IMR-90 (cell line): ENCODE data around the gene ATP2B2. TPM values are rescaled to one million over a fixed set of nuclear protein-coding genes. Genes with fewer than 3 reads are reported as not detected.

Experiments
- ATAC-seq: fragments of 200-7000 bp; cut with Tn5 transposase; 2 replicates; pipeline ENCODE4 v1.9.1; 2020; ENCODE audit warnings: low read depth, mild to moderate bottlenecking, moderate library complexity
- BruUV-seq: library from RNA; stranded (reverse); fragments of 400-500 nt; replicated peaks from 2 replicates; lab custom pipeline; 2021; lab: Mats Ljungman, UMichigan
- CTCF ChIA-PET: fragments of 300-600 bp; formaldehyde crosslinking; extraction: SDS; loops from one replicate; lab custom pipeline; 2021; ENCODE audit warnings: antibody characterized with exemption; lab: Yijun Ruan, JAX
- POLR2A ChIA-PET: fragments of 300-600 bp; sonication (Branson Sonifier 250); formaldehyde crosslinking; loops from one replicate; lab custom pipeline; 2022; ENCODE audit warnings: antibody characterized with exemption; ENCODE audit not compliant: unreplicated experiment; lab: Charles Lee
- DNase-seq: peaks from one replicate; pipeline ENCODE4 v3.0.0; 2013
- H2AFZ ChIP-seq: replicated peaks from 2 replicates; pipeline ENCODE3; 2013; ENCODE audit warnings: low read length, mild to moderate bottlenecking; ENCODE audit not compliant: poor library complexity
- H2AK5ac ChIP-seq: 2 replicates; pipeline ENCODE4 v1.6.1; 2013; ENCODE audit warnings: low read depth, low read length, inconsistent platforms
- H2AK9ac ChIP-seq: replicated peaks from 2 replicates; pipeline ENCODE3; 2013; ENCODE audit warnings: mild to moderate bottlenecking, low read depth, low read length, moderate library complexity; ENCODE audit not compliant: poor library complexity
- H2BK120ac ChIP-seq: 2 replicates; pipeline ENCODE4 v1.6.1; 2013; ENCODE audit warnings: low read depth, low read length, inconsistent platforms
- H2BK15ac ChIP-seq: 3 replicates; pipeline ENCODE4 v1.6.1; 2013; ENCODE audit warnings: low read depth, low read length, inconsistent platforms
- H2BK20ac ChIP-seq: 2 replicates; pipeline ENCODE4 v1.6.1; 2013; ENCODE audit warnings: low read depth, mild to moderate bottlenecking, inconsistent platforms, low read length, moderate library complexity
- H2BK5ac ChIP-seq: 2 replicates; pipeline ENCODE4 v1.6.1; 2013; ENCODE audit warnings: mild to moderate bottlenecking, low read depth, low read length, inconsistent platforms; ENCODE audit not compliant: poor library complexity, severe bottlenecking
- H3K14ac ChIP-seq: replicated peaks from 2 replicates; pipeline ENCODE4 v1.6.1; 2013; ENCODE audit warnings: low read depth, low read length, inconsistent platforms
- H3K18ac ChIP-seq: 2 replicates; pipeline ENCODE4 v1.6.1; 2013; ENCODE audit warnings: low read depth, low read length, control low read depth
- H3K23ac ChIP-seq: 2 replicates; pipeline ENCODE4 v1.6.1; 2013; ENCODE audit warnings: low read depth, low read length, inconsistent platforms
- H3K27ac ChIP-seq: 2 replicates; pipeline ENCODE4 v1.5.1; 2013; ENCODE audit warnings: mild to moderate bottlenecking, control low read depth, low read length; ENCODE audit not compliant: insufficient read depth
- H3K27me3 ChIP-seq: 2 replicates; pipeline ENCODE4 v1.6.1; 2013; ENCODE audit warnings: low read length; ENCODE audit not compliant: control insufficient read depth, insufficient read depth
- H3K36me3 ChIP-seq: 2 replicates; pipeline ENCODE4 v1.6.1; 2013; ENCODE audit warnings: low read length, mixed read lengths; ENCODE audit not compliant: control insufficient read depth, insufficient read depth
- H3K4ac ChIP-seq: 2 replicates; pipeline ENCODE4 v1.6.1; 2013; ENCODE audit warnings: low read depth, low read length, inconsistent platforms
- H3K4me1 ChIP-seq: 2 replicates; pipeline ENCODE4 v1.6.1; 2013; ENCODE audit warnings: low read length, mixed read lengths; ENCODE audit not compliant: control insufficient read depth, insufficient read depth
- H3K4me2 ChIP-seq: 2 replicates; pipeline ENCODE4 v1.6.1; 2013; ENCODE audit warnings: low read depth, mild to moderate bottlenecking, control low read depth, low read length, moderate library complexity
- H3K4me3 ChIP-seq: 2 replicates; pipeline ENCODE4 v1.5.1; 2013; ENCODE audit warnings: low read depth, mild to moderate bottlenecking, control low read depth, low read length, moderate library complexity; ENCODE audit not compliant: insufficient read depth
- H3K56ac ChIP-seq: 2 replicates; pipeline ENCODE4 v1.6.1; 2013; ENCODE audit warnings: low read length, inconsistent platforms; ENCODE audit not compliant: insufficient read depth; ENCODE audit errors: extremely low read depth
- H3K79me1 ChIP-seq, 2 experiments: 2 replicates each; pipeline ENCODE4 v1.6.1; 2013; ENCODE audit warnings: low read length in 2 of 2, inconsistent platforms in 1 of 2, low read depth in 1 of 2
- H3K9ac ChIP-seq: 2 replicates; pipeline ENCODE4 v1.6.1; 2013; ENCODE audit warnings: low read depth, low read length, control low read depth
- H3K9me1 ChIP-seq: 2 replicates; pipeline ENCODE4 v1.6.1; 2013; ENCODE audit warnings: low read length, inconsistent platforms; ENCODE audit not compliant: insufficient read depth
- H3K9me3 ChIP-seq: 2 replicates; pipeline ENCODE4 v1.6.1; 2013; ENCODE audit warnings: low read length; ENCODE audit not compliant: control insufficient read depth, insufficient read depth
- H4K20me1 ChIP-seq: 2 replicates; pipeline ENCODE4 v1.6.1; 2013; ENCODE audit warnings: low read length, inconsistent platforms; ENCODE audit not compliant: insufficient read depth
- H4K5ac ChIP-seq: 2 replicates; pipeline ENCODE4 v1.6.1; 2013; ENCODE audit warnings: mild to moderate bottlenecking, low read depth, low read length, control low read depth
- H4K8ac ChIP-seq, 2 experiments: 2 replicates each; pipeline ENCODE4 v1.6.1; 2013; ENCODE audit warnings: low read depth in 2 of 2, low read length in 2 of 2, control low read depth in 1 of 2, inconsistent platforms in 1 of 2
- H4K91ac ChIP-seq: 2 replicates; pipeline ENCODE4 v1.6.1; 2013; ENCODE audit warnings: low read depth, low read length, inconsistent platforms; ENCODE audit not compliant: insufficient read depth
- BHLHE40 ChIP-seq: fragments of 150-350 bp; IDR thresholded peaks from 2 replicates; pipeline ENCODE4 v1.6.1; 2016; ENCODE audit warnings: mild to moderate bottlenecking, low read depth, low read length
- CEBPB ChIP-seq: IDR thresholded peaks from 2 replicates; pipeline ENCODE4 v1.6.1; 2012; ENCODE audit warnings: low read depth, low read length, improper control_type of control experiment
- CHD1 ChIP-seq: IDR thresholded peaks from 2 replicates; pipeline ENCODE4 v1.6.1; 2012; ENCODE audit warnings: low read depth, low read length, improper control_type of control experiment
- FOS ChIP-seq: fragments of 150-350 bp; IDR thresholded peaks from 2 replicates; pipeline ENCODE4 v1.6.1; 2016; ENCODE audit warnings: low read depth, low read length
- MAFK ChIP-seq: IDR thresholded peaks from 2 replicates; pipeline ENCODE4 v1.6.1; 2012; ENCODE audit warnings: low read depth, low read length, improper control_type of control experiment
- MAZ ChIP-seq: IDR thresholded peaks from 2 replicates; pipeline ENCODE4 v1.6.1; 2012; ENCODE audit warnings: low read depth, mild to moderate bottlenecking, low read length, improper control_type of control experiment, moderate library complexity, borderline replicate concordance
- MXI1 ChIP-seq: IDR thresholded peaks from 2 replicates; pipeline ENCODE4 v1.6.1; 2012; ENCODE audit warnings: low read depth, mild to moderate bottlenecking, low read length, moderate library complexity, borderline replicate concordance
- NFE2L2 ChIP-seq: fragments of 150-350 bp; IDR thresholded peaks from 2 replicates; pipeline ENCODE4 v1.6.1; 2016; ENCODE audit warnings: low read depth, mild to moderate bottlenecking, low read length
- RAD21 ChIP-seq: IDR thresholded peaks from 2 replicates; pipeline ENCODE4 v1.6.1; 2012; ENCODE audit warnings: low read length, improper control_type of control experiment
- RFX5 ChIP-seq: IDR thresholded peaks from 2 replicates; pipeline ENCODE4 v1.8.0; 2012; ENCODE audit warnings: low read depth, mild to moderate bottlenecking, low read length, moderate library complexity
- SMC3 ChIP-seq: fragments of 150-350 bp; IDR thresholded peaks from 2 replicates; pipeline ENCODE4 v1.6.1; 2016; ENCODE audit warnings: low read depth, mild to moderate bottlenecking, antibody characterized with exemption, low read length, moderate library complexity
- WGBS, 2 experiments: methylation state at CpG; one replicate each; pipeline versions ENCODE4 v1.1.5 to v1.1.7; 2013; ENCODE audit warnings: missing lambda C conversion rate in 2 of 2; ENCODE audit not compliant: insufficient read length in 1 of 2; ENCODE audit errors: extremely low coverage in 2 of 2; 5-methylcytosine and 5-hydroxymethylcytosine counted together
- dilution Hi-C: fragments of 300-500 bp; cut with HindIII; formaldehyde crosslinking; loops from one replicate; pipeline ENCODE4 v1.14.3; 2018; ENCODE audit warnings: low sequenced_read_pairs; ENCODE audit not compliant: unreplicated experiment
- in situ Hi-C: fragments of 300-500 bp; cut with MboI; formaldehyde crosslinking; loops from 3 replicates; pipeline ENCODE4 v1.14.3; 2019; ENCODE audit warnings: low sequenced_read_pairs, inconsistent platforms, mixed read lengths
- intact Hi-C: fragments of 100-400 bp; cut with micrococcal nuclease; formaldehyde crosslinking; loops from 2 replicates; pipeline ENCODE4 v1.10.0; 2022
- polyA plus RNA-seq, 3 experiments: library from polyadenylated mRNA; depleted of rRNA; stranded (reverse); fragments of >200 nt; gene quantifications; 2 replicates each; pipeline ENCODE4 v1.2.3, GENCODE V29; 2012; ENCODE audit warnings: low replicate concordance in 1 of 3
- total RNA-seq: library from RNA; depleted of rRNA; stranded (reverse); fragments of >200 nt; gene quantifications from 2 replicates; pipeline ENCODE4 v1.2.3, GENCODE V29; 2012
- TF ChIP-seq, protein P1 (sequence below): fragments of 150-350 bp; IDR thresholded peaks from 2 replicates; pipeline ENCODE4 v1.6.1; 2016; ENCODE audit warnings: low read depth, mild to moderate bottlenecking, low read length, moderate library complexity, borderline replicate concordance
- TF ChIP-seq, protein P2 (sequence below): fragments of 150-350 bp; IDR thresholded peaks from 2 replicates; pipeline ENCODE4 v1.6.1; 2017; ENCODE audit warnings: mild to moderate bottlenecking, antibody characterized with exemption, low read length, low read depth
- TF ChIP-seq, protein P3 (sequence below): conservative IDR thresholded peaks from 2 replicates; pipeline ENCODE4 v1.5.1; 2012; ENCODE audit warnings: mild to moderate bottlenecking, low read depth, low read length, improper control_type of control experiment

The ATP2B2 gene
- total and polyA plus RNA-seq, 2 of the 4 experiments (the other 2 are of a cell fraction), result under 0.01 to 0.02 TPM

DNA sequence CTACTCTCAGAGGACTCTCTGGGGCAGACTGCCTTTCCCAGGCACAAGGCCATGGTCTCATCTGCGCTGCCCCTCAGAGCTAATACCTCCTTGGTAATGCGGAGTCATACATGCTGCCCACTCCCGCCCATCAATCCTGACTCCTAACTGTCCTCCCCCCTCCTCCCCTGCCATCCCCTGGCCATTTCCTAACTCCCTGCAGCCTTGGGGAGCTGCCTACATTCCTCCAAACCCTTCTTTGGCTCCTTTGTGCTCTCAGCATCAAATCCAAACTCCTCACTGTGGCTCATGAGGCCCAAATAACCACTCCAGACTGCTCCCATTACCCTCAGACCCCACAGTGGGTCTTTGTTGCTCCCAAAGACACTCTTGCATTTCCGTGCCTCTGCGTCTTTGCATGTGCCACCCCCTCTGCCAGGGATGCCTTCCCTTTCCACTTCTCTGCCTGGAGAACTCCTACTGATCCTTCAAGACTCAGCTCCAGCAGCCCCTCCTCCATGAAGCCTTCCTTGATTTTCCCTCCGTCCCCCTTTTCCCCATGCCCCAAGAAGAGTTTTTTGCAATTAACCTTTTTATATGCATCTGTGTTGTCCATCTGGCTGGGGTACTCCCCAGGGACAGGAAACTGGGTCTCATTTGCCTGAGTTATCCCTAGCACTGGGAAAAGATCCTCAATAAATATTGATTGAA lies 5.5 kb upstream of the ATP2B2 start:
- dilution Hi-C loops, result no loop called here
- H4K91ac ChIP-seq, result no peak overlapping the region
- ATAC-seq (no peak), DNase-seq (no peak)
- H3K27ac ChIP-seq, result no peak overlapping the region
- H2BK120ac ChIP-seq, result no peak overlapping the region
- H2BK20ac ChIP-seq, result no peak overlapping the region
- H3K18ac ChIP-seq, result no peak overlapping the region
- no peaks in the 10 kb centered on the region for H3K36me3 ChIP-seq
- TF ChIP-seq SMC3, result no peak
- TF ChIP-seq, protein P1, sequence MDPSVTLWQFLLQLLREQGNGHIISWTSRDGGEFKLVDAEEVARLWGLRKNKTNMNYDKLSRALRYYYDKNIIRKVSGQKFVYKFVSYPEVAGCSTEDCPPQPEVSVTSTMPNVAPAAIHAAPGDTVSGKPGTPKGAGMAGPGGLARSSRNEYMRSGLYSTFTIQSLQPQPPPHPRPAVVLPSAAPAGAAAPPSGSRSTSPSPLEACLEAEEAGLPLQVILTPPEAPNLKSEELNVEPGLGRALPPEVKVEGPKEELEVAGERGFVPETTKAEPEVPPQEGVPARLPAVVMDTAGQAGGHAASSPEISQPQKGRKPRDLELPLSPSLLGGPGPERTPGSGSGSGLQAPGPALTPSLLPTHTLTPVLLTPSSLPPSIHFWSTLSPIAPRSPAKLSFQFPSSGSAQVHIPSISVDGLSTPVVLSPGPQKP, result no peak
- TF ChIP-seq RFX5, result no peak
- TF ChIP-seq BHLHE40, result no peak
- no peak for TF ChIP-seq CEBPB
- TF ChIP-seq RAD21, result no peak
- no peak for TF ChIP-seq FOS
- TF ChIP-seq, protein P2, sequence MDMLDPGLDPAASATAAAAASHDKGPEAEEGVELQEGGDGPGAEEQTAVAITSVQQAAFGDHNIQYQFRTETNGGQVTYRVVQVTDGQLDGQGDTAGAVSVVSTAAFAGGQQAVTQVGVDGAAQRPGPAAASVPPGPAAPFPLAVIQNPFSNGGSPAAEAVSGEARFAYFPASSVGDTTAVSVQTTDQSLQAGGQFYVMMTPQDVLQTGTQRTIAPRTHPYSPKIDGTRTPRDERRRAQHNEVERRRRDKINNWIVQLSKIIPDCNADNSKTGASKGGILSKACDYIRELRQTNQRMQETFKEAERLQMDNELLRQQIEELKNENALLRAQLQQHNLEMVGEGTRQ, result no peak
- TF ChIP-seq, protein P3, sequence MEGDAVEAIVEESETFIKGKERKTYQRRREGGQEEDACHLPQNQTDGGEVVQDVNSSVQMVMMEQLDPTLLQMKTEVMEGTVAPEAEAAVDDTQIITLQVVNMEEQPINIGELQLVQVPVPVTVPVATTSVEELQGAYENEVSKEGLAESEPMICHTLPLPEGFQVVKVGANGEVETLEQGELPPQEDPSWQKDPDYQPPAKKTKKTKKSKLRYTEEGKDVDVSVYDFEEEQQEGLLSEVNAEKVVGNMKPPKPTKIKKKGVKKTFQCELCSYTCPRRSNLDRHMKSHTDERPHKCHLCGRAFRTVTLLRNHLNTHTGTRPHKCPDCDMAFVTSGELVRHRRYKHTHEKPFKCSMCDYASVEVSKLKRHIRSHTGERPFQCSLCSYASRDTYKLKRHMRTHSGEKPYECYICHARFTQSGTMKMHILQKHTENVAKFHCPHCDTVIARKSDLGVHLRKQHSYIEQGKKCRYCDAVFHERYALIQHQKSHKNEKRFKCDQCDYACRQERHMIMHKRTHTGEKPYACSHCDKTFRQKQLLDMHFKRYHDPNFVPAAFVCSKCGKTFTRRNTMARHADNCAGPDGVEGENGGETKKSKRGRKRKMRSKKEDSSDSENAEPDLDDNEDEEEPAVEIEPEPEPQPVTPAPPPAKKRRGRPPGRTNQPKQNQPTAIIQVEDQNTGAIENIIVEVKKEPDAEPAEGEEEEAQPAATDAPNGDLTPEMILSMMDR, result no peak
- no peak for TF ChIP-seq CHD1
- no peak for TF ChIP-seq MXI1
- no peak for TF ChIP-seq MAFK
- no peak for TF ChIP-seq MAZ
- TF ChIP-seq NFE2L2, result no peak
- H3K27me3 ChIP-seq, result peaks cover 37% of the 10 kb centered on the region
- H3K9me1 ChIP-seq, result no peaks in the 10 kb centered on the region; the same call in 1 of the 2 replicates
- H2AK9ac ChIP-seq, result no peak overlapping the region
- no peak overlapping the region for H4K8ac ChIP-seq
- H3K79me1 ChIP-seq, result no peaks in the 10 kb centered on the region
- ChIA-PET CTCF (no interaction called here), POLR2A (no interaction called here)
- 69% methylated on average over 4 of the region's 6 CpGs; no CpG with 5 or more reads in 1 of the 2 experiments for WGBS, 2 experiments
- no peak overlapping the region for H3K56ac ChIP-seq
- H3K4me3 ChIP-seq, result no peak overlapping the region
- no peaks in the 10 kb centered on the region for H4K20me1 ChIP-seq
- intact Hi-C loops, result no loop called here
- no peak overlapping the region for H2AFZ ChIP-seq
- no peak overlapping the region for H3K4ac ChIP-seq
- H2BK15ac ChIP-seq, result no peak overlapping the region
- H3K23ac ChIP-seq, result no peak overlapping the region
- H3K4me1 ChIP-seq, result no peaks in the 10 kb centered on the region; the same call in 1 of the 2 replicates
- in situ Hi-C loops, result no loop called here
- BruUV-seq, result no TSS peak
- H2AK5ac ChIP-seq, result no peak overlapping the region
- no peak overlapping the region for H2BK5ac ChIP-seq
- H3K9ac ChIP-seq, result no peak overlapping the region
- no peaks in the 10 kb centered on the region for H3K9me3 ChIP-seq
- no peak overlapping the region for H3K14ac ChIP-seq
- no peak overlapping the region for H3K4me2 ChIP-seq
- H4K5ac ChIP-seq, result no peak overlapping the region
